Measurements from ENCODE around the gene KIF21A. TPM values are rescaled to one million over a fixed set of nuclear protein-coding genes. Genes with fewer than 3 reads are reported as not detected.

KIF21A gene
- total and polyA plus RNA-seq, 2 of the 13 experiments (the other 11 are each of a cell fraction or from before 2014, with no cell fraction given) = 20.6 to 39.7 TPM

GRCh38 chr12:39393890-39394289 is 49.0 kb downstream of the KIF21A start (continued):
- TF ChIP-seq SOX6 (IDR thresholded peaks at IDR 0.05) (no peak), SOX6 (CRISPR knock-in tag; IDR thresholded peaks at IDR 0.05) (no peak), PLRG1 (conservative IDR thresholded peaks at IDR 0.05) (no peak), EP300 (IDR thresholded peaks at IDR 0.05; ENCODE audit: low read depth in 2 of 2, low read length in 2 of 2) (no peak), EP300 (CRISPR knock-in tag; IDR thresholded peaks at IDR 0.05; ENCODE audit: borderline replicate concordance) (no peak), ZNF83 (CRISPR knock-in tag; IDR thresholded peaks at IDR 0.05; ENCODE audit: borderline replicate concordance) (no peak), HMG20B (CRISPR knock-in tag; conservative IDR thresholded peaks at IDR 0.05) (no peak), MAFK (conservative IDR thresholded peaks at IDR 0.05 in 1 of 2, IDR thresholded peaks at IDR 0.05 in 1 of 2; ENCODE audit: low read length in 2 of 2) (peak in 1 of 2 experiments; percentile 14; a peak in 1 of 4 replicates)

DNA sequence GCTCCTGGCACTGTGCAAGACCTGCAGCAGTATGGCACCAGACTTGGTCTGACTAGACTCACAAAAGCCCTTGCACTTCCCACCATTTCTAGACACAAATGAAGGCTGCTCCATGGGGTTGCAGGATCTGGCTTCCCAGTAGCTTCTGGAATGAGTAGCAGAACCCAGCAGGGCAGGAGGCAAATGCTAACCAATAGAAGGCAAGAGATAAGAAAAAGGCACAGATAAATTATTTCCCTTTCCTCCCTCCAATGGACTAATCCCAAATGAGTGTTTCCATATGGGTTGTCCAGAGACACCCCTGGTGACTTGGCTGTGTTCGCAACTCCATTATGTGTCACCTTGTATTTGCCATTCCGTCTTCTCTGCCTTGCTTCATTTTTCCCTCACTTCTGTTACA is 49.7 kb downstream of the KIF21A start:
- Histone ChIP-seq H3K36me3 (replicated peaks in 1 of 2; ENCODE audit: control insufficient read depth in 1 of 2, insufficient read depth in 2 of 2, low read length in 2 of 2) (0 out of 5 replicates have a peak, but pooled peaks cover 0 to 4% of the 10 kb centered on the region in 2 experiments), H2AFZ (ENCODE audit: low read length) (no peak overlapping the region), H3K79me2 (ENCODE audit: insufficient read depth, low read length) (peaks cover 4% of the 10 kb centered on the region), H3K4me3 (replicated peaks in 1 of 3; ENCODE audit: insufficient read depth in 1 of 3, low read depth in 2 of 3, low read length in 3 of 3) (no peak overlapping the region), H3K4me1 (ENCODE audit: insufficient read depth, low read length) (peaks cover 9% of the 10 kb centered on the region; the same call in 1 of the 2 replicates), H3K9me3 (ENCODE audit: low read length) (no peaks in the 10 kb centered on the region), H3K9ac (ENCODE audit: insufficient read depth, low read depth, low read length) (no peak overlapping the region), H3K4me2 (ENCODE audit: low read depth, low read length) (no peak overlapping the region), H4K20me1 (ENCODE audit: insufficient read depth, low read length) (no peaks in the 10 kb centered on the region), H3K27ac (ENCODE audit: extremely low read length, insufficient read depth, low read length) (no peak overlapping the region), H3K27me3 (ENCODE audit: control insufficient read depth in 1 of 2, insufficient read depth in 2 of 2, low read length in 2 of 2) (no peaks in the 10 kb centered on the region)
- ChIA-PET POLR2A (no interaction called here), CTCF (ENCODE audit: low intra/inter-chr PET ratio, low total read pairs) (no interaction called here)
- ATAC-seq (no peak), FAIRE-seq (no peak), DNase-seq (ENCODE audit: low spot score) (no peak)
- TF ChIP-seq ZNF121 (CRISPR knock-in tag; IDR thresholded peaks at IDR 0.05) (no peak), ZNF772 (CRISPR knock-in tag; IDR thresholded peaks at IDR 0.05) (no peak), PRMT3 (CRISPR knock-in tag; IDR thresholded peaks at IDR 0.05; ENCODE audit: borderline replicate concordance, low read depth) (no peak)
- WGBS (ENCODE audit: low lambda C conversion rate) = 100% methylated on average over 2 of the region's 2 CpGs
- intact Hi-C loops (cut with micrococcal nuclease; ENCODE audit: unreplicated experiment) = no loop called here
- in situ Hi-C loops (cut with HindIII; ENCODE audit: extremely low pct_ligation_motif_present, low pct_unique_long_range_greater_than_20kb) = no loop called here
- no TSS peak for BruUV-seq (replicated peaks)
